Fibroblast of the aortic adventitia (primary cell): ENCODE data around the gene FAAP20. TPM values are rescaled to one million over a fixed set of nuclear protein-coding genes. Genes with fewer than 3 reads are reported as not detected.

Experiments
- DNase-seq: peaks from one replicate; pipeline ENCODE4 v3.0.0-alpha.2; 2010; ENCODE audit warnings: low read depth
- H3K4me3 ChIP-seq: 2 replicates; pipeline ENCODE4 v1.5.1; 2011; ENCODE audit warnings: low read depth, mild to moderate bottlenecking, control low read depth, low read length, moderate library complexity
- CTCF ChIP-seq: IDR thresholded peaks from 2 replicates; pipeline ENCODE4 v1.5.1; 2011; ENCODE audit warnings: mild to moderate bottlenecking, low read length, control low read depth, inconsistent platforms; ENCODE audit not compliant: insufficient read depth
- total RNA-seq: library from RNA; depleted of rRNA; stranded (reverse); fragments of >200 nt; gene quantifications from 2 replicates; pipeline ENCODE4 v1.2.3, GENCODE V29; 2012; ENCODE audit warnings: low replicate concordance

The FAAP20 gene
- total RNA-seq, 1 donor, result 23.2 TPM

GRCh38 chr1:2181271-2181670 is 13.3 kb downstream of the FAAP20 start:
- TF ChIP-seq CTCF, result no peak
- H3K4me3 ChIP-seq, result no peak overlapping the region
- no peak for DNase-seq

- no peak overlapping the region for H3K4me3 ChIP-seq
- DNase-seq, result no peak
- no peak for TF ChIP-seq CTCF
Observed at GRCh38 chr1:2180297-2181245, 14.0 kb downstream of the FAAP20 start.

- no peak overlapping the region for H3K4me3 ChIP-seq
- TF ChIP-seq CTCF, result no peak
- DNase-seq, result no peak
Observed at GRCh38 chr1:2179283-2180013, 15.1 kb downstream of the FAAP20 start.

- no peak for TF ChIP-seq CTCF
- H3K4me3 ChIP-seq, result no peak overlapping the region
- DNase-seq, result no peak
Observed at GRCh38 chr1:2178875-2179274, 15.7 kb downstream of the FAAP20 start.

GRCh38 chr1:2177946-2178538 is 16.5 kb downstream of the FAAP20 start:
- TF ChIP-seq CTCF, result no peak
- no peak for DNase-seq
- H3K4me3 ChIP-seq, result no peak overlapping the region

- no peak for DNase-seq
- H3K4me3 ChIP-seq, result no peak overlapping the region
- TF ChIP-seq CTCF, result no peak
Observed at GRCh38 chr1:2177541-2177940, 17.0 kb downstream of the FAAP20 start.
